Measurements from ENCODE around the gene OR2S2. TPM values are rescaled to one million over a fixed set of nuclear protein-coding genes. Genes with fewer than 3 reads are reported as not detected.

OR2S2 gene
- total RNA-seq, 1 experiment from 2014 or later, result not detected

GRCh38 chr9:35966433-35966832, 8.5 kb upstream of the OR2S2 start:
- Histone ChIP-seq H3F3A (ENCODE audit: low read length, unreplicated experiment) (no peaks in the 10 kb centered on the region), H3K4me3 (ENCODE audit: low read length) (no peak overlapping the region), H3K4me2 (ENCODE audit: low read length) (no peak overlapping the region), H2AFZ (ENCODE audit: low read length) (no peak overlapping the region), H3K27me3 (ENCODE audit: low read length) (no peaks in the 10 kb centered on the region), H3K9me3 (ENCODE audit: low read length) (no peaks in the 10 kb centered on the region), H3K36me3 (ENCODE audit: low read depth, low read length) (no peaks in the 10 kb centered on the region), H3K9ac (ENCODE audit: low read length) (no peak overlapping the region), H3K9me2 (replicated peaks; ENCODE audit: low read length) (no peaks in the 10 kb centered on the region), H3K79me2 (ENCODE audit: low read length) (no peaks in the 10 kb centered on the region), H3K4me1 (ENCODE audit: insufficient read depth, low read length) (no peaks in the 10 kb centered on the region; the same call in 1 of the 2 replicates), H4K20me1 (ENCODE audit: low read length) (no peaks in the 10 kb centered on the region), H3K27ac (ENCODE audit: low read length) (no peak overlapping the region)
- intact Hi-C loops (cut with micrococcal nuclease), result no loop called here
- BruUV-seq (replicated peaks), result no TSS peak
- ChIA-PET CTCF (no interaction called here), POLR2A (ENCODE audit: unreplicated experiment) (no interaction called here)
- ATAC-seq (no peak), DNase-seq (no peak)
- TF ChIP-seq EZH2phosphoT487 (IDR thresholded peaks at IDR 0.05; ENCODE audit: borderline replicate concordance, low read length), result no peak
- no peak for TF ChIP-seq CTCF (conservative IDR thresholded peaks at IDR 0.05; ENCODE audit: low read depth, low read length)
- TF ChIP-seq EZH2 (IDR thresholded peaks at IDR 0.05; ENCODE audit: low read length, unreplicated experiment), result no peak

GRCh38 chr9:35965011-35965410, 7.1 kb upstream of the OR2S2 start:
- no peak overlapping the region for H3K4me3 ChIP-seq (ENCODE audit: low read length)
- POLR2A ChIA-PET (ENCODE audit: unreplicated experiment), result no interaction called here
- BruUV-seq (replicated peaks), result no TSS peak
- H4K20me1 ChIP-seq (ENCODE audit: low read length), result no peaks in the 10 kb centered on the region
- TF ChIP-seq EZH2 (IDR thresholded peaks at IDR 0.05; ENCODE audit: low read length, unreplicated experiment), result no peak
- TF ChIP-seq EZH2phosphoT487 (IDR thresholded peaks at IDR 0.05; ENCODE audit: borderline replicate concordance, low read length), result no peak
- TF ChIP-seq CTCF (conservative IDR thresholded peaks at IDR 0.05; ENCODE audit: low read depth, low read length), result no peak
- DNase-seq (no peak), ATAC-seq (no peak)
- no peak overlapping the region for H3K9ac ChIP-seq (ENCODE audit: low read length)
- no peak overlapping the region for H3K4me2 ChIP-seq (ENCODE audit: low read length)
- H3K27me3 ChIP-seq (ENCODE audit: low read length), result no peaks in the 10 kb centered on the region
- no peaks in the 10 kb centered on the region for H3K9me2 ChIP-seq (replicated peaks; ENCODE audit: low read length)
- intact Hi-C loops (cut with micrococcal nuclease), result no loop called here
- no peak overlapping the region for H3K27ac ChIP-seq (ENCODE audit: low read length)
- no peaks in the 10 kb centered on the region for H3F3A ChIP-seq (ENCODE audit: low read length, unreplicated experiment)
- CTCF ChIA-PET, result no interaction called here
- no peaks in the 10 kb centered on the region for H3K9me3 ChIP-seq (ENCODE audit: low read length)
- H2AFZ ChIP-seq (ENCODE audit: low read length), result no peak overlapping the region
- H3K36me3 ChIP-seq (ENCODE audit: low read depth, low read length), result no peaks in the 10 kb centered on the region
- H3K79me2 ChIP-seq (ENCODE audit: low read length), result no peaks in the 10 kb centered on the region
- no peaks in the 10 kb centered on the region; the same call in 1 of the 2 replicates for H3K4me1 ChIP-seq (ENCODE audit: insufficient read depth, low read length)

GRCh38 chr9:35962126-35962906, 4.4 kb upstream of the OR2S2 start:
- TF ChIP-seq CTCF (conservative IDR thresholded peaks at IDR 0.05; ENCODE audit: low read depth, low read length) (no peak), EZH2 (IDR thresholded peaks at IDR 0.05; ENCODE audit: low read length, unreplicated experiment) (no peak), EZH2phosphoT487 (IDR thresholded peaks at IDR 0.05; ENCODE audit: borderline replicate concordance, low read length) (no peak)
- Histone ChIP-seq H4K20me1 (ENCODE audit: low read length) (no peaks in the 10 kb centered on the region), H3K36me3 (ENCODE audit: low read depth, low read length) (no peaks in the 10 kb centered on the region), H3K79me2 (ENCODE audit: low read length) (no peaks in the 10 kb centered on the region), H3K9ac (ENCODE audit: low read length) (no peak overlapping the region), H3K4me2 (ENCODE audit: low read length) (peak overlapping the region; percentile 49), H2AFZ (ENCODE audit: low read length) (no peak overlapping the region), H3K27me3 (ENCODE audit: low read length) (no peaks in the 10 kb centered on the region), H3K9me3 (ENCODE audit: low read length) (no peaks in the 10 kb centered on the region), H3K4me3 (ENCODE audit: low read length) (no peak overlapping the region), H3K9me2 (replicated peaks; ENCODE audit: low read length) (no peaks in the 10 kb centered on the region), H3F3A (ENCODE audit: low read length, unreplicated experiment) (no peaks in the 10 kb centered on the region), H3K27ac (ENCODE audit: low read length) (no peak overlapping the region), H3K4me1 (ENCODE audit: insufficient read depth, low read length) (no peaks in the 10 kb centered on the region; the same call in 1 of the 2 replicates)
- ChIA-PET POLR2A (ENCODE audit: unreplicated experiment) (no interaction called here), CTCF (no interaction called here)
- DNase-seq (peak; percentile 56), ATAC-seq (peak; percentile 65)
- intact Hi-C loops (cut with micrococcal nuclease), result no loop called here
- BruUV-seq (replicated peaks), result no TSS peak
